ENCODE data around the gene EPHA7. TPM values are rescaled to one million over a fixed set of nuclear protein-coding genes. Genes with fewer than 3 reads are reported as not detected.

Gene EPHA7
- total RNA-seq, 4 donors from 2014 or later: 3.6 to 31.0 (median 16.9) TPM

DNA sequence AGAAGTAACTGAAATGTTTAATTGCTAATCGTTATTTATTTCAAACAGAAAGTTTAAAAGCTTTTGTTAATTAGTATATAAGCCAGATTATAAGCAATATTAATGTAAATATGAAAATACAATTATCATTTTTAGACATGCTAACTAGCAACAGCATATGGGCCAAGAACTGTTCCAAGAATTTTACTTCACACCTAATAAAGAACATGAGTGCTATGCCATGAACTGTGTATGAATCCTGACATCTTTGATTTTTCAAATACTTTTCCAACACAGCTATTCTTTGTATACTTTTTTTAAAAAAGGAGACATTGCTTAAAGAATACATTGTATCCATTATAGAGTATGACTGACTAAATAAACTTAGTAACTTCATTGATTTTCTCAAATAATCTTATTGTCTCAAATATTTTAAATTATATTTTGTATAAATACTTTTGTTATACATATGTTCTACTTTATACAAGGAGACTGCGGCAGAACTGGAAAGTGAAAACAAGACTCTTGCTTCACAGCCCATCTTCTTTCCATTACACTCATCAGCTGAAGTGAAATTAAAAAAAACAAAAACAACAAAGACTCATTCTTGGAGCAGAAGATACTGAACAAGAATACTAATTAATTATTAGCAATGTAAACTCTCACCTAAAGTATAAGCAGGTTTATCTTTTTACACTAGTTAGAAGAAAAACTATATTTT is 89.9 kb downstream of the EPHA7 start:
- no peak for DNase-seq
- Histone ChIP-seq H3K27ac (no peak overlapping the region), H3K36me3 (no peaks in the 10 kb centered on the region), H3K4me1 (no peaks in the 10 kb centered on the region), H3K4me3 (no peak overlapping the region), H3K27me3 (no peaks in the 10 kb centered on the region), H3K9me3 (no peaks in the 10 kb centered on the region)
- WGBS, 2 donors (ENCODE audit: low coverage in 1 of 2): 72 to 81% methylated on average over 2 of the region's 2 CpGs
- no peak for TF ChIP-seq EP300 (IDR thresholded peaks at IDR 0.05; ENCODE audit: low read depth)
- TF ChIP-seq POLR2AphosphoS5 (IDR thresholded peaks at IDR 0.05): no peak
- TF ChIP-seq, protein P1, sequence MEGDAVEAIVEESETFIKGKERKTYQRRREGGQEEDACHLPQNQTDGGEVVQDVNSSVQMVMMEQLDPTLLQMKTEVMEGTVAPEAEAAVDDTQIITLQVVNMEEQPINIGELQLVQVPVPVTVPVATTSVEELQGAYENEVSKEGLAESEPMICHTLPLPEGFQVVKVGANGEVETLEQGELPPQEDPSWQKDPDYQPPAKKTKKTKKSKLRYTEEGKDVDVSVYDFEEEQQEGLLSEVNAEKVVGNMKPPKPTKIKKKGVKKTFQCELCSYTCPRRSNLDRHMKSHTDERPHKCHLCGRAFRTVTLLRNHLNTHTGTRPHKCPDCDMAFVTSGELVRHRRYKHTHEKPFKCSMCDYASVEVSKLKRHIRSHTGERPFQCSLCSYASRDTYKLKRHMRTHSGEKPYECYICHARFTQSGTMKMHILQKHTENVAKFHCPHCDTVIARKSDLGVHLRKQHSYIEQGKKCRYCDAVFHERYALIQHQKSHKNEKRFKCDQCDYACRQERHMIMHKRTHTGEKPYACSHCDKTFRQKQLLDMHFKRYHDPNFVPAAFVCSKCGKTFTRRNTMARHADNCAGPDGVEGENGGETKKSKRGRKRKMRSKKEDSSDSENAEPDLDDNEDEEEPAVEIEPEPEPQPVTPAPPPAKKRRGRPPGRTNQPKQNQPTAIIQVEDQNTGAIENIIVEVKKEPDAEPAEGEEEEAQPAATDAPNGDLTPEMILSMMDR (IDR thresholded peaks at IDR 0.05): no peak
- TF ChIP-seq POLR2A (IDR thresholded peaks at IDR 0.05): no peak
- intact Hi-C loops (cut with DNase I; ENCODE audit: low total_unique reads) (no loop called here), in situ Hi-C loops (cut with MboI; ENCODE audit: low pct_ligation_motif_present in 1 of 4, low pct_unique_long_range_greater_than_20kb in 1 of 4, low sequenced_read_pairs in 3 of 4) (no loop called here)

DNA sequence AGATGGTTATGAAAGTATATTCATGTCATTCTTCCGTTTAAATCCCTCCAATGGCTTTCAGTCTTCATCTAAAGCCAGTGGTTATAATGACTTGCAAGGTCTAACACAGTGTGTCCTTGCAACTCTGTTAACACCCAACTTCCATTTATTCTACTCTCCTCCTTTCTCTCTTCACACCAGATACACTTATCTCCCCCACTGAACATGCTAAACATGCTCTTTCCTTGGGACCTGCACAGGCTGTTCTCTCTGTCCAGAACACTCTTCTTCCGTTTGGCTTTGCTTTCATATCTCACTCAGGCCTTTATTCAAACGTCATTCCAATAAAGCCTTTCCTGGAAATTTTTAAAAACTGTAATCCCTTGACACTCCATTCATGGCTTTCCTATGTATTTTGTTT is 91.5 kb downstream of the EPHA7 start:
- Histone ChIP-seq H3K9me3 (no peaks in the 10 kb centered on the region), H3K27ac (no peak overlapping the region), H3K27me3 (no peaks in the 10 kb centered on the region), H3K4me3 (no peak overlapping the region), H3K4me1 (no peaks in the 10 kb centered on the region), H3K36me3 (no peaks in the 10 kb centered on the region)
- 59 to 64% methylated on average over 3 of the region's 3 CpGs for WGBS, 2 donors (ENCODE audit: low coverage in 1 of 2)
- no peak for DNase-seq
- no peak for TF ChIP-seq EP300 (IDR thresholded peaks at IDR 0.05; ENCODE audit: low read depth)
- TF ChIP-seq POLR2AphosphoS5 (IDR thresholded peaks at IDR 0.05): no peak
- TF ChIP-seq POLR2A (IDR thresholded peaks at IDR 0.05): no peak
- TF ChIP-seq, protein P1 (IDR thresholded peaks at IDR 0.05): no peak
- intact Hi-C loops (cut with DNase I; ENCODE audit: low total_unique reads) (no loop called here), in situ Hi-C loops (cut with MboI; ENCODE audit: low pct_ligation_motif_present in 1 of 4, low pct_unique_long_range_greater_than_20kb in 1 of 4, low sequenced_read_pairs in 3 of 4) (no loop called here)

GRCh38 chr6:93325761-93326160 is 93.6 kb downstream of the EPHA7 start:
- no peak for DNase-seq
- Histone ChIP-seq H3K4me3 (no peak overlapping the region), H3K27me3 (no peaks in the 10 kb centered on the region), H3K36me3 (no peaks in the 10 kb centered on the region), H3K4me1 (no peaks in the 10 kb centered on the region), H3K9me3 (no peaks in the 10 kb centered on the region), H3K27ac (no peak overlapping the region)
- in situ Hi-C loops (cut with MboI; ENCODE audit: low pct_ligation_motif_present in 1 of 4, low pct_unique_long_range_greater_than_20kb in 1 of 4, low sequenced_read_pairs in 3 of 4): no loop called here
- TF ChIP-seq POLR2AphosphoS5 (IDR thresholded peaks at IDR 0.05): no peak
- TF ChIP-seq EP300 (IDR thresholded peaks at IDR 0.05; ENCODE audit: low read depth): no peak
- no peak for TF ChIP-seq POLR2A (IDR thresholded peaks at IDR 0.05)
- TF ChIP-seq, protein P1 (IDR thresholded peaks at IDR 0.05): no peak
- 86 to 91% methylated on average over 3 of the region's 3 CpGs for WGBS, 2 donors (ENCODE audit: low coverage in 1 of 2)
- intact Hi-C loops (cut with DNase I; ENCODE audit: low total_unique reads): no loop called here

GRCh38 chr6:93323630-93324029 is 95.7 kb downstream of the EPHA7 start:
- in situ Hi-C loops (cut with MboI; ENCODE audit: low pct_ligation_motif_present in 1 of 4, low pct_unique_long_range_greater_than_20kb in 1 of 4, low sequenced_read_pairs in 3 of 4) (no loop called here), intact Hi-C loops (cut with DNase I; ENCODE audit: low total_unique reads) (no loop called here)
- no peaks in the 10 kb centered on the region for H3K27me3 ChIP-seq
- no peaks in the 10 kb centered on the region for H3K9me3 ChIP-seq
- no peak overlapping the region for H3K4me3 ChIP-seq
- TF ChIP-seq POLR2AphosphoS5 (IDR thresholded peaks at IDR 0.05) (no peak), POLR2A (IDR thresholded peaks at IDR 0.05) (no peak), EP300 (IDR thresholded peaks at IDR 0.05; ENCODE audit: low read depth) (no peak)
- TF ChIP-seq, protein P1 (IDR thresholded peaks at IDR 0.05): no peak
- no peaks in the 10 kb centered on the region for H3K36me3 ChIP-seq
- H3K4me1 ChIP-seq: no peaks in the 10 kb centered on the region
- no peak overlapping the region for H3K27ac ChIP-seq
- no peak for DNase-seq
- WGBS, 2 donors (ENCODE audit: low coverage in 1 of 2): 50 to 61% methylated on average over 1 of the region's 1 CpG
